Neutrophil (primary cell): Measurements from ENCODE around the gene PLEKHO1.

Source experiments
- H3K27ac ChIP-seq: fragments of 200-600 bp; sonication (generic); 2 replicates; pipeline ENCODE4 v1.5.1; 2016; ENCODE audit warnings: mild to moderate bottlenecking, moderate library complexity
- H3K27me3 ChIP-seq: fragments of 200-600 bp; sonication (generic); 2 replicates; pipeline ENCODE4 v1.6.0; 2016; ENCODE audit warnings: mild to moderate bottlenecking
- H3K36me3 ChIP-seq: fragments of 200-600 bp; sonication (generic); 2 replicates; pipeline ENCODE4 v1.5.1; 2017
- H3K4me1 ChIP-seq, 2 experiments: fragments of 200-600 bp in 1 of 2; sonication (generic) in 1 of 2; 1 replicate in 1 of 2; 2 replicates in 1 of 2; pipeline versions ENCODE4 v1.5.1 to v1.6.1; 2013 to 2016; ENCODE audit warnings: low read depth in 1 of 2, low read length in 1 of 2, mild to moderate bottlenecking in 1 of 2, moderate library complexity in 1 of 2; ENCODE audit not compliant: control insufficient read depth in 1 of 2, insufficient read depth in 1 of 2
- H3K4me3 ChIP-seq, 2 experiments: fragments of 200-600 bp in 1 of 2; sonication (generic) in 1 of 2; 1 replicate in 1 of 2; 2 replicates in 1 of 2; pipeline ENCODE4 v1.5.1; 2013 to 2016; ENCODE audit warnings: low read depth in 1 of 2, low read length in 1 of 2, mild to moderate bottlenecking in 1 of 2, moderate library complexity in 1 of 2
- H3K9me3 ChIP-seq: fragments of 200-600 bp; sonication (generic); 2 replicates; pipeline ENCODE4 v1.5.1; 2016
- CTCF ChIP-seq: fragments of 200-600 bp; sonication (generic); IDR thresholded peaks from 2 replicates; pipeline ENCODE4 v1.5.1; 2016; ENCODE audit warnings: antibody characterized with exemption

Gene PLEKHO1

GRCh38 chr1:150168960-150169601 lies 19.4 kb downstream of the PLEKHO1 start:
- TF ChIP-seq CTCF: peak; percentile 69
- H3K36me3 ChIP-seq: peaks cover 4% of the 10 kb centered on the region
- no peak overlapping the region for H3K4me3 ChIP-seq
- H3K4me1 ChIP-seq: peaks cover 45 to 47% of the 10 kb centered on the region in 2 experiments
- no peak overlapping the region for H3K27ac ChIP-seq
- H3K9me3 ChIP-seq: no peaks in the 10 kb centered on the region
- H3K27me3 ChIP-seq: no peaks in the 10 kb centered on the region

- H3K9me3 ChIP-seq: no peaks in the 10 kb centered on the region
- H3K27me3 ChIP-seq: no peaks in the 10 kb centered on the region
- H3K4me1 ChIP-seq: peaks cover 33 to 34% of the 10 kb centered on the region in 2 experiments
- H3K4me3 ChIP-seq: no peak overlapping the region
- no peak overlapping the region for H3K27ac ChIP-seq
- H3K36me3 ChIP-seq: peaks cover 8% of the 10 kb centered on the region
- TF ChIP-seq CTCF: no peak
These were observed 22.1 kb downstream of the PLEKHO1 start for GRCh38 chr1:150171801-150172200.

GRCh38 chr1:150173141-150173585 lies 23.4 kb downstream of the PLEKHO1 start:
- TF ChIP-seq CTCF: no peak
- H3K27me3 ChIP-seq: no peaks in the 10 kb centered on the region
- peaks cover 8% of the 10 kb centered on the region for H3K36me3 ChIP-seq

GRCh38 chr1:150176593-150176992 lies 26.9 kb downstream of the PLEKHO1 start:
- TF ChIP-seq CTCF: no peak
- no peaks in the 10 kb centered on the region for H3K9me3 ChIP-seq

More at GRCh38 chr1:150173141-150173585, 23.4 kb downstream of the PLEKHO1 start:
- H3K4me1 ChIP-seq: peaks cover 46 to 48% of the 10 kb centered on the region in 2 experiments
- no peak overlapping the region for H3K27ac ChIP-seq
- no peak overlapping the region for H3K4me3 ChIP-seq
- no peaks in the 10 kb centered on the region for H3K9me3 ChIP-seq

GRCh38 chr1:150178548-150178947 lies 28.8 kb downstream of the PLEKHO1 start:
- Histone ChIP-seq H3K36me3 (peaks cover 8% of the 10 kb centered on the region), H3K4me3 (no peak overlapping the region), H3K27me3 (no peaks in the 10 kb centered on the region), H3K4me1 (peaks cover 63 to 65% of the 10 kb centered on the region in 2 experiments), H3K27ac (peak overlapping the region; percentile 78), H3K9me3 (no peaks in the 10 kb centered on the region)
- TF ChIP-seq CTCF: no peak

More at GRCh38 chr1:150176593-150176992, 26.9 kb downstream of the PLEKHO1 start:
- Histone ChIP-seq H3K4me3 (peak overlapping the region; percentile 24 to 43), H3K27me3 (no peaks in the 10 kb centered on the region), H3K27ac (peak overlapping the region; percentile 78), H3K36me3 (peaks cover 8% of the 10 kb centered on the region), H3K4me1 (peaks cover 49 to 55% of the 10 kb centered on the region in 2 experiments)
